Stimulated activated CD8-positive, alpha-beta memory T cell treated with anti-CD3 and anti-CD28 coated beads, Interleukin-4, amount 100 ng/mL, for 4 hours (primary cell): ENCODE data around the gene GALR2.
"Not testable (repeated sequence)": the region's sequence is repeated elsewhere in the genome, so short reads cannot be mapped to it uniquely, and the experiment has no call there.

ENCODE experiments used
- DNase-seq, 2 donors: peaks; one replicate each; pipeline ENCODE4 v3.0.0-alpha.2; 2020; ENCODE audit warnings: low read depth in 2 of 2, low spot score in 1 of 2

The GALR2 gene, protein sequence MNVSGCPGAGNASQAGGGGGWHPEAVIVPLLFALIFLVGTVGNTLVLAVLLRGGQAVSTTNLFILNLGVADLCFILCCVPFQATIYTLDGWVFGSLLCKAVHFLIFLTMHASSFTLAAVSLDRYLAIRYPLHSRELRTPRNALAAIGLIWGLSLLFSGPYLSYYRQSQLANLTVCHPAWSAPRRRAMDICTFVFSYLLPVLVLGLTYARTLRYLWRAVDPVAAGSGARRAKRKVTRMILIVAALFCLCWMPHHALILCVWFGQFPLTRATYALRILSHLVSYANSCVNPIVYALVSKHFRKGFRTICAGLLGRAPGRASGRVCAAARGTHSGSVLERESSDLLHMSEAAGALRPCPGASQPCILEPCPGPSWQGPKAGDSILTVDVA

DNA sequence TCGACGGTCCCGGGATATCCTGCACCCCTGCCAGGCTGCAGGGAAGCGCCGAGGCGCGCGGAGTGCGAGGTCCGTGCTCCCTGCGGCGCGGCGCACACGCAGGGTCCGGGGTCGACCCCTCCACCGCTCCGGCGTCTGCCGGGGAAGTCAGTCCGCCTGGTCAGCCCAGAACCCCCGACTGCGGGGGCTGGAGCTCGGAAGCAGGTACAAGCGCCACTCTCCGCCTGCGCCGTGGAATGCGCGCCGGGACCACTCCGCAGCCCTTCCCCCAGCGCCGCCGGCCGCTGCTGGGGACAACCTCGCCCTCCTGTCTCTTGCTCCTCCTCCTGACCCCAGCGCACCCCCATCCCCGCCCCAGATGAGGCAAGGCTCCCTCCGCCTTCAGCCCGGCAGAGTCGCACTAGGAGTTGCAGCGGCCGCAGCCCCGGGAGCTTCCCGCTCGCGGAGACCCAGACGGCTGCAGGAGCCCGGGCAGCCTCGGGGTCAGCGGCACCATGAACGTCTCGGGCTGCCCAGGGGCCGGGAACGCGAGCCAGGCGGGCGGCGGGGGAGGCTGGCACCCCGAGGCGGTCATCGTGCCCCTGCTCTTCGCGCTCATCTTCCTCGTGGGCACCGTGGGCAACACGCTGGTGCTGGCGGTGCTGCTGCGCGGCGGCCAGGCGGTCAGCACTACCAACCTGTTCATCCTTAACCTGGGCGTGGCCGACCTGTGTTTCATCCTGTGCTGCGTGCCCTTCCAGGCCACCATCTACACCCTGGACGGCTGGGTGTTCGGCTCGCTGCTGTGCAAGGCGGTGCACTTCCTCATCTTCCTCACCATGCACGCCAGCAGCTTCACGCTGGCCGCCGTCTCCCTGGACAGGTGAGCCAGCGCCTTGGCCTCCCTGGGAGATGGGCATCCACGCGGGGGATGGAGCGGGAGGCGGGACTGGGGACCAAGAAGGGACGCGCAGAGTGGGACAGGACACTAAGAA lies at the start of gene GALR2:
GALR2 (plus strand) TSS at position 392 of the 974 bp plus-strand sequence; CDS start at position 495, 103 bp downstream.
- no peak for DNase-seq

- no peak for DNase-seq
These were observed 49.3 kb upstream of the GALR2 start for GRCh38 chr17:76025294-76025693.

- no peak for DNase-seq
These were observed 47.8 kb upstream of the GALR2 start for GRCh38 chr17:76026714-76027158.

- DNase-seq: no peak
These were observed 47.3 kb upstream of the GALR2 start, which contains the start of gene EVPL for GRCh38 chr17:76027159-76027839. TSS of gene EVPL (minus strand) at chr17:76027306. CDS start at chr17:76027198, 108 bp downstream.

GRCh38 chr17:76032073-76032779 lies 42.4 kb upstream of the GALR2 start:
- DNase-seq: no peak

GRCh38 chr17:76032780-76033108 lies 41.8 kb upstream of the GALR2 start:
- no peak for DNase-seq

DNA sequence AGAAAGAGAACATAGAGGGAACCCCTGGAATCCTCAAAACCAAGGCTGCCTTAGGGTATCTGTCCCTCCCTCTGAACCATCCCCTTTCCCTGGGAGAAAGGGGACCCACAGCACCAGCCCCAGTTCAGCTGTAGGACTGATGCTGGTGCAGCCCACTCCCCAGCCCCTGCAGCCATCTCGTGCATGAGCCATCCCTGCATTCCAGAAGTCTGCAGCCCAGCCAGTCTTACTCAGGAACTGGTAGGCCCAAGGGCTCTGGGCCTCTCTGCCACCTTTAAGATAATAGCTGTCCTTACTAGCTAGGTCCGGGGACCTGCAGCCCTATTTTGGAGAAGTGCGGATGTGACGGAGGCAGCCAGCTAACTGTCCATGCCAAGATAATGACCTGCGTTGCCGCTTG lies 41.4 kb upstream of the GALR2 start:
- DNase-seq: no peak

- no peak for DNase-seq
These were observed 39.9 kb upstream of the GALR2 start for GRCh38 chr17:76034428-76035350.

- no peak for DNase-seq
These were observed 37.9 kb upstream of the GALR2 start for GRCh38 chr17:76036497-76037261.

DNA sequence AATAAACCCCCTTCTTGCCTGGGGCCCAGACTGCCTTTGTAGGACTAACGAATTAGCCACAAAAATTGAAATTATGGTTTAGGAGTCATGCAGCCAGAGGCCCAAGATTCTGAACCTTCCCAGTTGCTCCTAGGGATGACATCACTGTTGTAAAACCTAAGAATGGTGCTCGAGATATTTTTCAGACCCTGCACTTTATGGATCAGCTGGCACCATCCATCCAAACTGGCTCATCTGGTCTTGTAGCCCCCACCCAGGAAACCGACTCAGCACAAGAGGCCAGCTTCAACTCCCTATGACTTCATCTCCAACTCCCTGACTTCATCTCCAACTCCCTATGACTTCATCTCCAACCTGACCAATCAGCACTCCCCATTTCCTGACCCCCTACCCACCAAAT lies 36.5 kb upstream of the GALR2 start:
- DNase-seq: no peak

- no peak for DNase-seq
These were observed 35.5 kb upstream of the GALR2 start for GRCh38 chr17:76039121-76039520.

- no peak for DNase-seq
These were observed 34.2 kb upstream of the GALR2 start for GRCh38 chr17:76040376-76040775.

DNA sequence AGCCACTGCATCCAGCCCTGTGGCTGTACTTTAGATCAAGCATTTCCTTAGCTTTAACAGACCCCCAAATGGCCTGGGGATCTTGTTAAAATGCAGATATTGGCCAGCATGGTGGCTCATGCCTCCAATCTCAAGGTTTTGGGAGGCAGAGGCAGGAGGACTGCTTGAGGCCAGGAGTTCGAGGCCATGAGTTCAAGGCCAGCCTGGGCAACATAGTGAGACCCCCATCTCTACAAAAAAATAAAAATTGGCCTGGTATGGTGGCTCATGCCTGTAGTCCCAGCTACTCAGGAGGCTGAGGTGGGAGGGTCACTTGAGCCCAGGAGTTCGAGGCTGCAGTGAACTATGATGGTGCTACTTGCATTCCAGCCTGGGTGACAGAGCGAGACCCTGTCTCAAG lies 31.7 kb upstream of the GALR2 start:
- not testable (repeated sequence) for DNase-seq

DNA sequence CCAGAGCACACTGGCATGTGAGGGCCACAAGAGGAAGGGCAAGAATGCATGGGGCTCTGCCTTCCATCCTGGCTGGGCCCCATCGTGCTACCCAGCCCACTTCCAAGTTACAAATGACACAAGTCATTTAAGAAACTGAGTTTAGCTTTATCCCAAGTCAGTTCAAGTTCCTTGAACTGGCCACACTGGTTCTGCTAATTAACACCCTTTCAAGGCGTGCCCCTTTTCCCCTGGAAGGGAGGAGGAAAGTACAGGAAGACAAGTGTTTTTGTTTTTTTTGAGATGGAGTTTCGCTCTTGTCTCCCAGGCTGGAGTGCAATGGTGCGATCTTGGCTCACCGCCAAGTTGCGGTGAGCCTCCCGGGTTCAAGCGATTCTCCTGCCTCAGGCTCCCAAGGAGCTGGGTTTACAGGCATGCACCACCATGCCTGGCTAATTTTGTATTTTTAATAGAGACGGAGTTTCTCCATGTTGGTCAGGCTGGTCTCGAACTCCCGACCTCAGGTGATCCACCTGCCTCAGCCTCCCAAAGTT lies 30.0 kb upstream of the GALR2 start:
- DNase-seq: not testable (repeated sequence)

- DNase-seq: no peak
These were observed 28.5 kb upstream of the GALR2 start for GRCh38 chr17:76046064-76046463.

- DNase-seq: no peak
These were observed 26.5 kb upstream of the GALR2 start for GRCh38 chr17:76048025-76048605.

GRCh38 chr17:76048711-76049110 lies 25.9 kb upstream of the GALR2 start:
- no peak for DNase-seq

- no peak for DNase-seq
These were observed 25.3 kb upstream of the GALR2 start for GRCh38 chr17:76049239-76049638.
